Esophagus squamous epithelium (tissue), 4 donors: Measurements from ENCODE around the gene NANOS2.

ENCODE experiments used
- POLR2A ChIP-seq, 4 donors: fragments of 450-650 bp; IDR thresholded peaks; one replicate each; pipeline ENCODE4 v1.6.1; 2017; ENCODE audit warnings: antibody characterized with exemption in 4 of 4, mild to moderate bottlenecking in 4 of 4, moderate library complexity in 3 of 4
- TF ChIP-seq, protein P1 (sequence below), 6 experiments: fragments of 450-650 bp in 4 of 6; fragments of 200-600 bp in 2 of 6; sonication (generic) in 2 of 6; IDR thresholded peaks; one replicate each; pipeline ENCODE4 v1.5.1; 2016 to 2019; ENCODE audit warnings: antibody characterized with exemption in 6 of 6, mild to moderate bottlenecking in 4 of 6, moderate library complexity in 4 of 6

DNA sequence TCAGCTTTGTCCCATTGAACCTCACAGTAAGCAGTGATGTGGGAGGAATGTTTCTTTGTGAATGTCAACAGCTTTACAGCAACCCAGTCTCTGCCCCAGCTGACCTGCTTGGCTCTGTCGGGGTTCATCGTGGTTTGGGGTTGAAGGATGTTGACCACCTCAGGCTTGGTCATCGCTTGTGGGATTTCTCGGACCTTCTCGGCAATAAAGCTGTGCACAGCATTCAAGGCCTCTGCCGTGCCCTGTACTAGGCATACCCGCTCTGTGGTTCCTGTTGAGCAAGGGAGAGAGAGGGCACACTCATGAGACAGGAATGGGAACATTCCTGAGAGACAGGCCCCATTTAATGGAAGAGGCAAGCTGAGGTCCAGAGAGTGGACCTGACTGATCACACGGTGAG is 39.1 kb upstream of the NANOS2 start:
- TF ChIP-seq, protein P1, sequence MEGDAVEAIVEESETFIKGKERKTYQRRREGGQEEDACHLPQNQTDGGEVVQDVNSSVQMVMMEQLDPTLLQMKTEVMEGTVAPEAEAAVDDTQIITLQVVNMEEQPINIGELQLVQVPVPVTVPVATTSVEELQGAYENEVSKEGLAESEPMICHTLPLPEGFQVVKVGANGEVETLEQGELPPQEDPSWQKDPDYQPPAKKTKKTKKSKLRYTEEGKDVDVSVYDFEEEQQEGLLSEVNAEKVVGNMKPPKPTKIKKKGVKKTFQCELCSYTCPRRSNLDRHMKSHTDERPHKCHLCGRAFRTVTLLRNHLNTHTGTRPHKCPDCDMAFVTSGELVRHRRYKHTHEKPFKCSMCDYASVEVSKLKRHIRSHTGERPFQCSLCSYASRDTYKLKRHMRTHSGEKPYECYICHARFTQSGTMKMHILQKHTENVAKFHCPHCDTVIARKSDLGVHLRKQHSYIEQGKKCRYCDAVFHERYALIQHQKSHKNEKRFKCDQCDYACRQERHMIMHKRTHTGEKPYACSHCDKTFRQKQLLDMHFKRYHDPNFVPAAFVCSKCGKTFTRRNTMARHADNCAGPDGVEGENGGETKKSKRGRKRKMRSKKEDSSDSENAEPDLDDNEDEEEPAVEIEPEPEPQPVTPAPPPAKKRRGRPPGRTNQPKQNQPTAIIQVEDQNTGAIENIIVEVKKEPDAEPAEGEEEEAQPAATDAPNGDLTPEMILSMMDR (IDR thresholded peaks at IDR 0.05), result no peak
- TF ChIP-seq POLR2A (IDR thresholded peaks at IDR 0.05), result no peak
